GM19035 (cell line): ENCODE results near the gene LPIN2.

Experiments used
- ATAC-seq: cut with Tn5 transposase; IDR thresholded peaks from one replicate; pipeline ENCODE4 v1.9.1; 2021; ENCODE audit not compliant: unreplicated experiment

The LPIN2 gene

GRCh38 chr18:2982452-2983269, 30.3 kb downstream of the LPIN2 start:
- ATAC-seq: no peak

- ATAC-seq: no peak
These were observed 30.9 kb downstream of the LPIN2 start for GRCh38 chr18:2982022-2982421.

- ATAC-seq: no peak
These were observed 31.7 kb downstream of the LPIN2 start for GRCh38 chr18:2981212-2981728.

GRCh38 chr18:2979871-2980790, 32.8 kb downstream of the LPIN2 start:
- no peak for ATAC-seq

GRCh38 chr18:2979129-2979528, 33.8 kb downstream of the LPIN2 start:
- no peak for ATAC-seq

GRCh38 chr18:2978661-2979106, 34.3 kb downstream of the LPIN2 start:
- peak; percentile 16 for ATAC-seq

GRCh38 chr18:2978208-2978607, 34.7 kb downstream of the LPIN2 start:
- ATAC-seq: peak; percentile 48

- ATAC-seq: no peak
These were observed 36.5 kb downstream of the LPIN2 start for GRCh38 chr18:2976218-2977132.

- no peak for ATAC-seq
These were observed 38.2 kb downstream of the LPIN2 start for GRCh38 chr18:2974731-2975130.

GRCh38 chr18:2971741-2972552, 41.0 kb downstream of the LPIN2 start:
- peak; percentile 83 for ATAC-seq

GRCh38 chr18:2970772-2971659, 41.9 kb downstream of the LPIN2 start:
- ATAC-seq: no peak

GRCh38 chr18:2970344-2970743, 42.6 kb downstream of the LPIN2 start:
- ATAC-seq: no peak

GRCh38 chr18:2969695-2970094, 43.2 kb downstream of the LPIN2 start:
- ATAC-seq: no peak

GRCh38 chr18:2968606-2969005, 44.3 kb downstream of the LPIN2 start:
- ATAC-seq: no peak

- ATAC-seq: no peak
These were observed 45.1 kb downstream of the LPIN2 start for GRCh38 chr18:2967820-2968219.

- ATAC-seq: no peak
These were observed 45.6 kb downstream of the LPIN2 start for GRCh38 chr18:2967357-2967756.

GRCh38 chr18:2966560-2966959, 46.4 kb downstream of the LPIN2 start:
- no peak for ATAC-seq

GRCh38 chr18:2965797-2966196, 47.1 kb downstream of the LPIN2 start:
- ATAC-seq: no peak
